Raji (cell line): ENCODE data around the gene LY86.

ENCODE experiments used
- POLR2A ChIP-seq: IDR thresholded peaks from 2 replicates; pipeline ENCODE4 v1.6.1; 2011; ENCODE audit warnings: low read depth, low read length, control low read depth; ENCODE audit not compliant: insufficient read depth

The LY86 gene

GRCh38 chr6:6689400-6690143 is 101.1 kb downstream of the LY86 start:
- no peak for TF ChIP-seq POLR2A

DNA sequence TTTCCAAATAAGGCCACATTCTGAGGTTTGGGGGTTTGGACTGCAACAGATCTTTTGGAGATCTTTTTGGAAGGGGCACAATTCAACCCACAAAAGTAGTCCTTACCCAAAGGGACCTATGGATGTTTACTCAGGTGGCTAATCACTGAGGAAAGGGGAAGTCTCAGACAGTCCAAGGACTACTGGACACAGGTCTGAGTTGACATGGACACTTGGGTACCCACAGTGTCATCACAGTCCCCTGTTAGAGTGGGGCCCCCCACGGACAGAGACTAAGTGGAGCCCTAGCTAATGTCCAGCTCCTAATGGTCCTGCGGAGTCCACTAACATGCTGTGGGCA is 101.6 kb downstream of the LY86 start:
- TF ChIP-seq POLR2A, result no peak

- TF ChIP-seq POLR2A, result no peak
Observed at GRCh38 chr6:6694368-6694780, 105.9 kb downstream of the LY86 start.

GRCh38 chr6:6694825-6695624 is 106.5 kb downstream of the LY86 start:
- no peak for TF ChIP-seq POLR2A

GRCh38 chr6:6695625-6696276 is 107.2 kb downstream of the LY86 start:
- TF ChIP-seq POLR2A, result no peak

- no peak for TF ChIP-seq POLR2A
Observed at GRCh38 chr6:6696867-6697531, 108.5 kb downstream of the LY86 start.

DNA sequence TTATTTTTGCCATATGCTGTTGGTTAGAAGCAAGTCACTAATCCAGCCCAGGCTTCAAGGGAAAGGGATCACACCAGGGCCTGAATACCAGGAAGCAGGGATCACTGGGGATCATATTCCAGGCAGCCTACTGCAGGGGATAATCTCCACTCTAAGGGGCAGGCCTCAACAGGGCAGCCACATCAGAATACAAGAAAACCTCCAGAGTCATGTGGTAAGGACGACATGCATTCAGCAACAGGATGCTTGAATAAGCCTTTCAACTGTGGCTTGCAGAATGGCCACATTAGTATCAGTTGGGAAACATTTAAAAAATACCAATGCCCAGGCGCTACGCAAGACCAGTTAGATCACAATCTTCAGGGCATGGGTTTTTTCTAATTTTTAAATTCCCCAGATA is 109.1 kb downstream of the LY86 start:
- no peak for TF ChIP-seq POLR2A

DNA sequence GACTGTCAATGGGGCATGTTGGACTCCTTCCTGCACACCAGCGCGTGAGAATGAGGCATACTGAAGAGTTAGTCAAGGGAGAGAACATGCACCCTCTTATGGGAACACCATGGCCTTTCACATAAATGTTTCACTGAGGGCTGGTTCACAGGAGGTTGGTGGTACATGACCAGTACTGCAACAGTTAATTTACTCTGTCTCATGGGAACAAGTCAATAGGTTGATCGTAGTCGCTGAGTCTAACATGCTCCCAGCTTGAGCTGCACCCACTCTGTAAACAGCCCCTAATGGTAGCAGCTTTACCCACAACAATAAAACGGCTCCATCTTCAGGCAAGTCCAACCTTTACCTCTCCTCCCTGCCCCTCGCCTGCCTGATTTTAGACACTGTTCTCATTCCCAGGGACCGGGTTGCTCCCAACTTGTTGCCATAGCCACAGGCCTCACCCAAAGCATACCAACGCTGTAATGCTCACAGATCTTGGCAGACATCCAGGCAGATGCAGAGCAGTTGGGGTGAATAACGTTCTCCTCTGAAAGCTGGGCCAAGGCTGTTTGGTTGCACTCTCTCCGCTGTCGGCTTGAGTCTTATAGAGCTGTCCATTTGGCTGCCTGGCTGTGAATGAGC is 111.3 kb downstream of the LY86 start:
- TF ChIP-seq POLR2A, result no peak

DNA sequence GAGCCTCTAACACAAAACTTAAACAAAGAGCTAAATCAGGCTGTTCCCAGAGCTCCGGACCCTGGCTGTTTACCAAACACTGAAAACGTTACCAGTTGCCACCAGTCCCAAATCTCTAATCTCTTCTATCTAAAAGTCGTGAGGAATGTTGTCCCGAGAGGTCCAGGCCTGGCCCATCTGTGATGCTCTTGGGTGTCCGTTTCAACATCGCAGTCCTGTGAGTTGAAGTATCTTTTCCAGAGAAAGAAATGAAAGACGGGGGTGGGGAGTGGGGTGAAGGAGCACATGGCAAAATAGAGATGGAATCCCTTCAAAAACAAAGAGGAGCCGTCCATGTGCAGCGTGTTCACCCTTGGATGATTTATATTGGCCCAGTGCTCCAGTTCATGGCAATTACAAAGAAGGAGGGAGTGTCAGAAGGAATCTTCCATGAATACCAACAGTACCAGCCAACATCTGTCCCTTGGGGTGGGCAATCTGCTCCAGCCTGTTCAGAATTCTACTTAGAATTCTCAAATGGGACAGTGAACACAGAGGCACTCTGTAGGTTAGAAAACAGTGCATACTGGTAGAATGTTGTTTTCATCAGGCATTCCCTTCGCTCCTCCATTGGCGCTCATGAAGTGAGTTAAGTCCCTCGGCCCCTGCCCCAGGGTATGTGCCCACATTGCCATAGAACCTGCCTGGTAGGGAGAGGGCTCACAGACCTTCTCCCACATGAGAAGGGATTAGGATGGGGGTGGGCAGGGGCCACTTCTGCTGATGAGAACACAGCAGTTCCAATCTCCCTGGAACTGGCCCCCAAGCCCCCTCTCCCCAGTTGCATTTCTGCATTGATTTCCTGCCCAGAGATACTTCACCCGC is 112.1 kb downstream of the LY86 start:
- no peak for TF ChIP-seq POLR2A

DNA sequence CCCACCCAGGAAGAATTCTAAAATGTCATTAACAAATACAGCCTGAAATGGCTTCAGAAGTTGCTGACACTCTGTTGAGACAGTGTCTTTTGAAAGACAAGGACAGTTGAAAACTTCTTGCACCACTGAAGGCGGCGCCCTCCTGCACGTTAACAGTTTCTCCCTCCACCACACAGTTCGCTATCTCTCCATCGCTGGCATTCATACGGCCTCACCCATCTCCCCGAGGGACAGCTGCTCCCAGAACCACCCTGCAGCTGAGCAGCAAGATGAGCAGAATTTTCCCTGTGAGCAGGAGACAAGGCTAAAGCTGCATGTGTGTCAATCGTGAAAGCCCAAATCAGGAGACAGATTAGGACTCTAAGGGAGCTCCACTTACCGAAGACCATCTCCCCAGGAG is 113.3 kb downstream of the LY86 start:
- no peak for TF ChIP-seq POLR2A

DNA sequence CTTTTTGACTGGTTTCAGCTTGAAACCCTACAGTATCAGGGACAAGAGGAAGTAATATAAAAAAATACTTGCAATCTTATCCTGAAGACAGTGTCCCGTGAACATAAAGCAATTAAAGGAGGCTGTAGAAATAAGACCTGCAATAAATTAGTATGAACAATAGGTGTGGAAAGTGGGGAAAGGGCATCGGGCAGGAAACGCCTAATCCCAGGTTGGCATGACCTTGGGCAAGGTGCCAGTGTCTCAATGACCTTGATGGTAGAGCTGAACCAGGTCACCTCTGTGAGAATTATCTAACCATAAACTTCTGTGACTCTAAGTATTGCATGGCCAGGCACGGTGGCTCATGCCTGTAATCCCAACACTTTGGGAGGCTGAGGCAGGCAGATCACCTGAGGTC is 115.2 kb downstream of the LY86 start:
- no peak for TF ChIP-seq POLR2A
